ENCODE measurements around the gene STK11. TPM values are rescaled to one million over a fixed set of nuclear protein-coding genes. Genes with fewer than 3 reads are reported as not detected.

The STK11 gene
- total and polyA plus RNA-seq, 10 donors: 44.0 to 107 (median 74.5) TPM

DNA sequence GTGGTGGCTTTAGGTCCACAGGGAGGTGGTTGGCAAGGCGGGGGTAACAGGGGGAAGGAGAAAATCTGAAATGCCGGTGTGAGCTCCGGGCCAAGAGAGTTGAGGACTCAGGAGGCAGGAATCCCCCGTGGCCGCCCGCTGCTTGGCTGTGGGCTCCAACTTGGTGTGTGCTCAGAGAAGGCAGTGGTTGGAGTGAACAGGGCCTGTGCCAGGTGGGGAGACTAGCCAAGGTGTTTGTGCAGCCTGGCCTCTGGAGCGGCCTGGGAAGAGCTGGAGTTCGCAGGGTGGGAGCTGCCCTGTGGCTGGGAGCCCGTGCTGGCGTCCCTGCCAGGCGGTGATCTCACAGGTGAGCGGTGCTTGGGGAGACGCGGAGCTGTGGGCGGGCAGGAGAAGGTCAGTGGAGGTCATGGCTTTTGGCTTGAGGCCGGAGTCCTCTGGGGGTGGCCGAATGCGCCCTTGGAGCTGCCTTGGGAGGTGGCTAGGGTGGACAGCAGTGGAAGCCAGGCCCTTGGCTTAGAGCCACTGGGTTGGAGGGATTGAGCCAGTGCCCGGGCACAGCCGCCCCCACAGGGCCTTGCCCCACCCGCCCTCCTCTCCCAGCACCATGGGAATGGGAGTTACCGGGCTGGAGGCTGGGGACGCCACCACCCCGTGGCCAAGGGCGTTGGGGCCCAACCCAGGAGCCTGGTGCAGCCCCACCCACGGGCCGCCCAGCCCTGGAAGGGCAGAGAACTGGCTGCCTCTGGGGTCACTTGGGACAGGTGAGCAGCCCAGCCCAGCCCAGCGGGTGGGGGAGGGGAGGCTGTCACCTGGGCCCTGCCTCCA lies 56.4 kb downstream of the STK11 start:
- peak overlapping the region; percentile 93 to 100 (median 99) for H3K27ac ChIP-seq
- 23 to 37% (median 31%) methylated on average over 23 to 28 of the region's 28 CpGs for WGBS, 5 donors
- intact Hi-C loops (cut with DNase I; ENCODE audit: low total_unique reads): no loop called here
- DNase-seq: peak; percentile 90
- H3K27me3 ChIP-seq (replicated peaks in 1 of 7): no peaks in the 10 kb centered on the region
- peaks cover 78 to 100% (median 98%) of the 10 kb centered on the region in 6 donors for H3K4me1 ChIP-seq
- H3K4me3 ChIP-seq: peak overlapping the region; percentile 63 to 80 (median 66)
- H3K9me3 ChIP-seq: no peaks in the 10 kb centered on the region
- peaks cover 0 to 20% (median 12%) of the 10 kb centered on the region in 6 donors for H3K36me3 ChIP-seq
- TF ChIP-seq POLR2AphosphoS5 (IDR thresholded peaks at IDR 0.05): peak; percentile 1 to 48 (median 39)
- no peak for TF ChIP-seq POLR2A (IDR thresholded peaks at IDR 0.05)
- TF ChIP-seq, protein P1, sequence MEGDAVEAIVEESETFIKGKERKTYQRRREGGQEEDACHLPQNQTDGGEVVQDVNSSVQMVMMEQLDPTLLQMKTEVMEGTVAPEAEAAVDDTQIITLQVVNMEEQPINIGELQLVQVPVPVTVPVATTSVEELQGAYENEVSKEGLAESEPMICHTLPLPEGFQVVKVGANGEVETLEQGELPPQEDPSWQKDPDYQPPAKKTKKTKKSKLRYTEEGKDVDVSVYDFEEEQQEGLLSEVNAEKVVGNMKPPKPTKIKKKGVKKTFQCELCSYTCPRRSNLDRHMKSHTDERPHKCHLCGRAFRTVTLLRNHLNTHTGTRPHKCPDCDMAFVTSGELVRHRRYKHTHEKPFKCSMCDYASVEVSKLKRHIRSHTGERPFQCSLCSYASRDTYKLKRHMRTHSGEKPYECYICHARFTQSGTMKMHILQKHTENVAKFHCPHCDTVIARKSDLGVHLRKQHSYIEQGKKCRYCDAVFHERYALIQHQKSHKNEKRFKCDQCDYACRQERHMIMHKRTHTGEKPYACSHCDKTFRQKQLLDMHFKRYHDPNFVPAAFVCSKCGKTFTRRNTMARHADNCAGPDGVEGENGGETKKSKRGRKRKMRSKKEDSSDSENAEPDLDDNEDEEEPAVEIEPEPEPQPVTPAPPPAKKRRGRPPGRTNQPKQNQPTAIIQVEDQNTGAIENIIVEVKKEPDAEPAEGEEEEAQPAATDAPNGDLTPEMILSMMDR (IDR thresholded peaks at IDR 0.05 in 8 of 11, conservative IDR thresholded peaks at IDR 0.05 in 3 of 11): no peak

DNA sequence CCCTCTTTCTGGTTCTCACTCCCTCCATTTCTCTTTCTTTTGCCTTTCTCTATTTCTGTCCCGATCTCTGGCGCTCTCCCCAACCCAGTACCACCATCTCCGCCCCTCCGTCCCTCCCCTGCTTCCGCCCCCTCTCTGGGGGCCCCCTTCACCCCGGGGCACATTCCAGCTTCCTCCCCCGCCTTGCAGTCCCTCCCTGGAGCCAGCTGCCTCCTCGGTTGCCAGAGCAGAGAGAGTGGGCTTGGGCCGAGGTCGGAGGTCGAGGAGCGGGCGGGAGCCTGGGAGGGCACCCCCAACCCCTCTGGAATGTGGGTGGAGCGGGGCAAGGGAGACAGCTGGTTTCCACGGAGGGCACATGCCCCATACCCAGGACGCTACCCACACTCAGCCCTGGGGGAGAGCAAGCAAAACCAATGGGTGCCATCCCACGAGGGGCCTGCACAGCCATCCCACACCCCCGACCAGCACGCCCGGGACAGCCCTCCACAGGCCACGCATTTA lies 57.1 kb downstream of the STK11 start:
- Histone ChIP-seq H3K36me3 (peaks cover 0 to 13% (median 5%) of the 10 kb centered on the region in 6 donors), H3K9me3 (no peaks in the 10 kb centered on the region), H3K4me3 (peak overlapping the region in 7 of 8 donors; percentile 64 to 80 (median 66)), H3K4me1 (peaks cover 78 to 100% (median 98%) of the 10 kb centered on the region in 6 donors), H3K27ac (peak overlapping the region; percentile 93 to 100 (median 99)), H3K27me3 (replicated peaks in 1 of 7) (no peaks in the 10 kb centered on the region)
- TF ChIP-seq POLR2A (IDR thresholded peaks at IDR 0.05) (no peak), POLR2AphosphoS5 (IDR thresholded peaks at IDR 0.05) (peak in 2 of 3 donors; percentile 13 to 69)
- TF ChIP-seq, protein P1 (IDR thresholded peaks at IDR 0.05 in 8 of 11, conservative IDR thresholded peaks at IDR 0.05 in 3 of 11): no peak
- intact Hi-C loops (cut with DNase I; ENCODE audit: low total_unique reads): no loop called here
- DNase-seq: peak; percentile 87
- WGBS, 5 donors: 35 to 54% (median 40%) methylated on average over 18 to 21 of the region's 21 CpGs

DNA sequence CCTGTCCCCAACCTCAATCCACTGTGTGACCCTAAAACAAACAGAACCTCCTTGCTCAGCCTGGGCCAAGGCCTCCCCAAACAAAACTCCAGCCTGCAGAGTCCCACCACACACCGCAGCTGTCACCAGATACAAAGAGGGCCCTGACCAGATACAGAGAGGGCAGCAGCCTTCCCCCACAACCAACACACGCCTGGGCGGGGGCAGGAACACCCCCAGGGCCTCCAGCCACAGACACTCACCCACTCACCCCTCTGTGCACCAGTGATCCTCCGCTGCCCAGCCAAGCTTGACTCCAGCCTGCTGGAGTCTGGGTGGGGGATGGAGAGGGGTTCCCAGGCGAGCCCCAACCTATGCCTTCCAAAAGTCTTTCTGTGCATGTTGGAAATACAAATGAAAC lies 57.6 kb downstream of the STK11 start:
- TF ChIP-seq, protein P1 (IDR thresholded peaks at IDR 0.05 in 8 of 11, conservative IDR thresholded peaks at IDR 0.05 in 3 of 11): no peak
- TF ChIP-seq POLR2AphosphoS5 (IDR thresholded peaks at IDR 0.05): peak in 1 of 3 donors; percentile 59
- intact Hi-C loops (cut with DNase I; ENCODE audit: low total_unique reads): no loop called here
- Histone ChIP-seq H3K4me1 (peaks cover 78 to 100% (median 98%) of the 10 kb centered on the region in 6 donors), H3K36me3 (peaks cover 0 to 8% (median 1%) of the 10 kb centered on the region in 6 donors), H3K9me3 (no peaks in the 10 kb centered on the region), H3K4me3 (peak overlapping the region in 3 of 8 donors; percentile 64 to 78 (median 65)), H3K27me3 (replicated peaks in 1 of 7) (no peaks in the 10 kb centered on the region), H3K27ac (peak overlapping the region in 7 of 8 donors; percentile 96 to 100 (median 99))
- 35 to 59% (median 48%) methylated on average over 4 to 5 of the region's 5 CpGs for WGBS, 5 donors
- peak; percentile 84 for DNase-seq
